CD4-positive, alpha-beta T cell treated with Interleukin-21 for 1 hour (primary cell): Measurements from ENCODE around the gene XCL1.
"Not testable (repeated sequence)": the region's sequence is repeated elsewhere in the genome, so short reads cannot be mapped to it uniquely, and the experiment has no call there.

Experiments
- DNase-seq: peaks from one replicate; pipeline ENCODE4 v3.0.0-alpha.2; 2020

The XCL1 gene

GRCh38 chr1:168568346-168568745 is 8.1 kb upstream of the XCL1 start:
- DNase-seq: no peak

GRCh38 chr1:168570652-168571051 is 5.8 kb upstream of the XCL1 start:
- DNase-seq: no peak

DNA sequence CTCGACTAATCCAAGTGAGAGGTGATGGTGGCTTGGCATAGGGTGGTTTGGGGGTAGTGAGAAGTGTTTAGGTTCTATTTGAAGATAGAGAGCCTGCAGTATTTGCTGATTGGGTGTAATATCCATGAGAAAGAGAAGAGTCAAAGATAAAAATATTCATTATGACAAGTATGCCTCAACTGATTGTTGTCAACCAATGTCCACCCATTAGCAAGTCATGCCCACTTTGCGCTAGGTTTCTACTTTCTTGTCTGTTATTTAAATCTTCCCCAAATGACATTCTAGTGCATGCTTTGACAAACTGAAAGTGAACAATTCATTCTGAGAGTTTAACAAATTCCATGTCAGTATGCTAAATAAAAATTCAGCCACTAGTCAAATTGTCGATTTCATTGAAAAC is 3.8 kb upstream of the XCL1 start:
- no peak for DNase-seq

DNA sequence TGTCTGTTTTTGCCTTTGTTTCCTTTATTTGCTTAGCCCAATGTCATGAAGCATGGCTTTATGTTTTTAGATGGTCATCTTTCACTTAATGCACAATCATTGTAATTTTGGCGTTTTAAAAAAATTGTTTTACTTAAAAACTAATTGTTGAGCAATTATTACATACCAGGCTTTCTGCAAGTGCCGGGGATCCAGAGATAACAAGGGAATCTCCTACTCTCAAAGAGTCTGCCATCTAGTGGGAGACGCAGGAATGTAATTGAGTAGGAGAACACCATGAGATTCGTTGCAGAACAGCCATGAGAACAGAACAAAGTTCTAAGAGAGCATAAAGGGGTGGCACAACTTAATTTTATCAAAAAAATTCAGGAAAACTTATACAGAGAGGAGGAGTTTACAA is 2.2 kb upstream of the XCL1 start:
- peak; percentile 56 for DNase-seq

DNA sequence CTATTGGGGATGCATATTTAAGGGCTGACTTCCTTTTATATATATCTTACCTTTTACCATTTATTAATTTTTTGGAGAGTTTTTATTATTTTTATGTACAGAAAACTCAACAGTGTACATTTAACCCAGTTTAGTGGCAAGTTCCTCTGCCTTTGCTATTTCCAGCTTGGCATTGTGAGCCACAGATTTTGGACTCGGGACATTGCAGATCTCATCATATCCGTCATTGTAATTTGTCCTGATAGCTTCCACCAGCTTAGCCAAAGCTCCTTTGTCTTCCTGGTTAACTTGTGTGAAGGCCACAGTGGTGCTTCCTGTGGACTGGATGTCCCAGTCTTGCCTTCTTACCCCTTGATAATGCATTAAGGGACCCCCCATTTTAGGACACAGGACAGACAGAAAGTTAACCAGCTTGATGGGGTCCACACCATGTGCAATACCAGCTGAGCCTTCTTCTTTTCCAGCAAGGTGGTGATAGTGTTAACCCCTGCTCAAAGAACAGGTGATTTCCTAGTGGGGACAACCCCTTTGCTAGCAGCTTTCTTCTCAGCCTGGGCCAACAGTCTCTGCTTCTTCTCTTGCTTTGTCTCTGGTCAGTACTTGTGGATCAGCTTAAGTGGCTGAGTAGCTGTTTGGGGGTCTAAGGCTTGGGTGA is 2.3 kb downstream of the XCL1 start:
- not testable (repeated sequence) for DNase-seq

DNA sequence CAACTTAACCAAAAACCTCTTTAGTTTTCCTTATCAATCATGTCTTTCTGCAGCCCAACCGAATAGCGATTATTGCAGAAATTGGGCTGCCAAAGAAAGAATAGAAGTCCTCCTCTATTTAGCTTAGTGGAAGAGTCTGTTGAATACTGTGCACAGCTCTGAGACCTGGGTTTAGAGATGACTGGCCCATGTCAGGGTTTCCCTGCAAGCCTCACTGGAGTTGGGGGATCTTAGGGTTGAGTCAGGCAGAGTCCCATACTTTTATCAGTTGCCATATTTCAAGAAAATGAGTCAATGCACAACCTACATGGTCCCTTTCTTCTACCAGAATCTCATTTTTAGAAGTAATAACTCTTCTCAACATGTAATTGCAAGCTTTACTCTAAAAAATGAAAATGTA is 3.9 kb downstream of the XCL1 start:
- DNase-seq: not testable (repeated sequence)

DNA sequence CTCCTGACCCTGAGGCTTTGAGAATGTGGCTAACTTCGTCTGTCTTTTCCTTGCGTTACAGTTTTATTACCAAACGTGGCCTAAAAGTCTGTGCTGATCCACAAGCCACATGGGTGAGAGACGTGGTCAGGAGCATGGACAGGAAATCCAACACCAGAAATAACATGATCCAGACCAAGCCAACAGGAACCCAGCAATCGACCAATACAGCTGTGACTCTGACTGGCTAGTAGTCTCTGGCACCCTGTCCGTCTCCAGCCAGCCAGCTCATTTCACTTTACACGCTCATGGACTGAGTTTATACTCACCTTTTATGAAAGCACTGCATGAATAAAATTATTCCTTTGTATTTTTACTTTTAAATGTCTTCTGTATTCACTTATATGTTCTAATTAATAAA is 4.6 kb downstream of the XCL1 start:
- DNase-seq: not testable (repeated sequence)

DNA sequence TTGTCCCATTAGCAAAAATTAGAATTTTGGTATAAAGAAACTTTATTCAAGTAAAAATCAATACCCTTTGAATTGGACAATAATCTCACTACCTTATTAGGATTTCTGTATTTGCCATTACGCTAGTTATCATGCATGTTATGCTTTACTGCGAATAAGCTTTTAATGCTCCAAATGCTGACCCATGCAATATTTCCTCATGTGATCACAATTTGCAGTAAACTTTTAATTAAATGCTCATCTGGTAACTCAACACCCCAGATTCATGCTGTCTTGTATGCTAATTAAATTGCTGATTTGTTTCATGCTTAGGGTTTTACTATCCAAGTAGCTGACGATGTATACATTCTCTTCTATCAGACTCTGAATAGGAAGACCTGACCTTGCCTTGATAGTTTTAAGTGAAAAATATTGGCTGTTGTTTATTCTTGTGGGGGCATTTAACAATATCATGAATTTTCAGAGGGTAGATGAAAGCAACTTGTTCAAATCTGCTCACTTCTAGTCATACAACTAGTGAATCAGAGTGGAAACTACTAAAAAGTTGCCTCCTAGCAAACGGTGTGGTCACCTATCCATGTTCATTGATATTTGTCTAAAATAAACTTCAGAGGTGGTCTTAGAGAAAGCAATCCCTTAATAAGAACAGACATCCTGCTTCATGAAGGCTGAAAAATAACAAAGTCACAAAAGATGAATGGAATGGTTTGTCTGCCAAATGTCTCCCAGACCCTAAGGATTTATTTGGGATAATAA is 5.6 kb downstream of the XCL1 start:
- DNase-seq: no peak

- DNase-seq: no peak
These were observed 6.4 kb downstream of the XCL1 start for GRCh38 chr1:168582688-168583336.

GRCh38 chr1:168583571-168583970 is 7.2 kb downstream of the XCL1 start:
- no peak for DNase-seq

DNA sequence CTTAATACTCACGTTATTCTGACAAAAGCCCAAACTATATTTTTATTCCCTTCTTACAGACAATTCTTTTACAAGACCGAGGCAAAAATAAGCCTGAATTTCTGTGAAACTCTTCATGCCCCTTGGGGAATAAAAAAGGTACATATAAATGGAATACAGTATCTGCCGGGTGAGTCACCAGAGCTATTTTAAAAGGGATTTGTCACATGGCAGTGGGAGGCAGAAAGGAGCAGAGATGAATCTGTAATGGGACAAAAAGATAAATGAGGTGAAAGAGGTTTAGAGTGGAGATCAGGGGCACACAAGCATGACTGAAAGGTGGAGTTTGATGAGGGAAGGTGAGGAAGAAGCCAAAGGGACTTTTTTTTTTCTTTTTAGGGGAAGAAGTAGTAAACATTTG is 8.8 kb downstream of the XCL1 start:
- no peak for DNase-seq

- no peak for DNase-seq
These were observed 9.5 kb downstream of the XCL1 start for GRCh38 chr1:168585937-168586336.

DNA sequence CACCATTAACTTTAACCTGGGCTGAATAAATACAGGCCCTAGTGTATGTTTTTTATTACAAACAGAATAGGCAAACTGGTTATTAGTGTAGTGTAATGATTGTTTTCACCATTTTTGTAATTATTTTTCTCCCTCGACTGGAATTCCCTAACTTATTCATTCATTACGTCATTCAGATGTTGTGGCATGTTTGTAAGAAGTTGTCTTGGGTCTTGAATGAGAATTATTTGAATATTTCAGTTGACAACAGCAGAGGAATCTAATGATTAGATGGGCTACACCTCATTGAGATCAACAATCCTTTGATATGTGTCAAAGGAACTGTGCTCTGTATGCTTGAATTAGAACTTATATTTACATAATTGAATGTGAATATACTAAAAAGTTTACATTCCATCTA is 12.8 kb downstream of the XCL1 start:
- DNase-seq: no peak

DNA sequence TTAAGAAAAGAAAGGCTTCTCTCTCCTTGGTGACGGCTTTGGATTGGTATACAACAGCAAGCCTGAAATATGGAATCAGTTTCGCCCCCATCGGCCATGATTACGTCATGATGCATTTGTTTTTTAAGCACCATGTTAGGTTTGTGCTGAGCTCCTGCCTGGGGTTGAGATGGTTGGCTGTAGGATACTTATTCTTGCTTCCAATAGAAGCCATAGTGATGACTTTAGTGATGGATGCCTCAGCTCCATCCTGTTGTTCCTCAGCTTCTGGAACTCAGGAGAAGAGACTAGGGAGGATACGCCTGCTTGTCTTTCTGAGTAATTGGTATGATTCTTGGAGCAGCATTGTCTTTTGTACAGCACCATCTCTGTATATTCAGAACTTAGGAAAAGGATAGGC is 14.7 kb downstream of the XCL1 start:
- DNase-seq: no peak

DNA sequence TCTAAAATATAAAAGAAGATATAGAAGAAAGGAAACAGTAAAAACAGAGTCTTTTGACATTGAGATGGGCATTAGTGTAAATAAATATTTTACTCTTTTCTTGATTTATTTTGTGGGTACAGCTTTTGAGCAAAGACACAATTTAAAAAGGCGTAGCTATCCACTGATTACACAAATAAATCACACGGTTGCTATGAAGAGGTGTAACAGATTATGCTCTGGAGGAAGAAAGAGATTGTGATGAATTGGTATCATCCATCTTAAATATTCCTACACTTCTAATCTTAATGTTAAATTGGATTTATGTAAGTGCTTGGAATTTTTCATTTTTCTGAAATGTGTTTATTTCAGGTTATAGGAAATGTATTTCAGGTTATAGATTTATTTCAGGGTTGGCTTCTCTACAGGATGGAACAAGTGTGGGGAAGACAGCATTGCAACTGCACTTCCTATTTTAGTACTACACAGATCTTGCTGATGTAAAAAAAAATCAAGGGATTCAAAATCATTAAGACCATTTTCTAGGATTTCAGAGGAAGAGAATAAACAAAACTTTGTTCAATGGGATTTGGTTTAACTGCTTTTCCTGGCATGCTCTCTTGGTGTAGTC is 15.3 kb downstream of the XCL1 start:
- no peak for DNase-seq

DNA sequence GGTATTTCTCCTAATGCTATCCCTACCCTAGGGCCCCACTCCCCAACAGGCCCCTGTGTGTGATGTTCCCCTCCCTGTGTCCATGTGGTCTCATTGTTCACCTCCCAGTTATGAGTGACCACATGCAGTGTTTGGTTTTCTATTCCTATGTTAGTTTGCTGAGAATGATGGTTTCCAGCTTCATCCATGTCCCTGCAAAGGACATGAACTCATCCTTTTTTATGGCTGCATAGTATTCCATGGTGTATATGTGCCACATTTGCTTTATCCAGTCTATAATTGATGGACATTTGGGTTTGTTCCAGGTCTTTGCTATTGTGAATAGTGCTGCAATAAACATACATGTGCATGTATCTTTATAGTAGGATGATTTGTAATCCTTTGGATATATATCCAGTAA is 19.0 kb downstream of the XCL1 start:
- not testable (repeated sequence) for DNase-seq

DNA sequence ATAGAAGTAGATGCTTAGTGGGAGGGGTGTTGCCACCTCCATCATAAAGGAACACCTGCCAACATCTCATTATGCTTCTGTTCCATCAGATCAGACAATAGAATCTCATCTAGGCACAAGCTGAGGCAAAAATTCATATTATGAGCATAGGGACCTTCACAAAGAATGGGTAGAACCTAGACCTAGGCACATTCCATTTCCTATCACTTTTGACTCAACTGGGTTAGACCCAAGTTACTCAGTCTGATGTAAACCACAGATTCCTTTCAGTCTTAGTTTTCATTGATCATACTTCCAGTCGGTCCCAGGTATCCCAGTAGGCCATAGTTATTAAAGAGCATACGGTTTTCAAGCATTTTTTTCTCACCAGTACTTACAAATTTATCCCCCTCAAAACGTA is 21.7 kb downstream of the XCL1 start:
- DNase-seq: no peak

DNA sequence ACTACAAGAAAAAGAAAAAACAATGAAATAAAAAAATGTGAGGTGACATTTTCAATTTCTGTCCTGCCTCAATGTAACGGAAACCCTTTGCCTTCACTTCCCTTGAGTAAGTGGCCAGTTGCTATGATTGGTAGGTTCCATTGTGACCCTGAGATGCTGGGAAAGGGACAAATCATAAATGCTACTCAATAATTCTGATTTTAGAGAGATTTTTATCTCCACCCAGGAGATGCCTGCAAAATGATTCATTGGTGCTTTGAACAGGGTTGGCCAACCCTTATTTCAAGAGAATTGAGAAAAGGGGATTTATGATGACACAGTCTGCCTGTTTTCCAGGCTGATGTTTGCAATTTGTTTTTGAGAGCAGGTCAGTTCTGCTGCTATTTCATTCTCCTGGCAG is 22.5 kb downstream of the XCL1 start:
- DNase-seq: no peak

GRCh38 chr1:168599641-168600040 is 23.2 kb downstream of the XCL1 start:
- DNase-seq: no peak

DNA sequence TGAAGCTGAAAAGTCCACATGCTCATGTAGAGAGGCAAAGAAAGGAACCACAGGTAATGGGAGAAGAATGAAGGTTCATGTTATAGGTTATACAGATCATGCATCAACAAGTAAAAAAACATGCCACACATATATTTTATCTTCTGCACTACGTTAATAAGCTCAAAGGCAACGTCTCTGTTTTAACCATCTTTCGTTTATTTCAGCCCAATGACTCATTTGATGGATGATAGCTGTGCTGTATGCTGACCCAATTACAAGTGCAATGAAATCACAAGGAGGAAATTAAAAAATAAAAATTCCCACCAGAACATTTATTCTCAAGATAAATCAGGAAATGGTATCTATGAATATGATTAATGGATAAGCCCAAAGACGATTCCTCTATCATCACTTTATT is 24.6 kb downstream of the XCL1 start:
- DNase-seq: no peak

DNA sequence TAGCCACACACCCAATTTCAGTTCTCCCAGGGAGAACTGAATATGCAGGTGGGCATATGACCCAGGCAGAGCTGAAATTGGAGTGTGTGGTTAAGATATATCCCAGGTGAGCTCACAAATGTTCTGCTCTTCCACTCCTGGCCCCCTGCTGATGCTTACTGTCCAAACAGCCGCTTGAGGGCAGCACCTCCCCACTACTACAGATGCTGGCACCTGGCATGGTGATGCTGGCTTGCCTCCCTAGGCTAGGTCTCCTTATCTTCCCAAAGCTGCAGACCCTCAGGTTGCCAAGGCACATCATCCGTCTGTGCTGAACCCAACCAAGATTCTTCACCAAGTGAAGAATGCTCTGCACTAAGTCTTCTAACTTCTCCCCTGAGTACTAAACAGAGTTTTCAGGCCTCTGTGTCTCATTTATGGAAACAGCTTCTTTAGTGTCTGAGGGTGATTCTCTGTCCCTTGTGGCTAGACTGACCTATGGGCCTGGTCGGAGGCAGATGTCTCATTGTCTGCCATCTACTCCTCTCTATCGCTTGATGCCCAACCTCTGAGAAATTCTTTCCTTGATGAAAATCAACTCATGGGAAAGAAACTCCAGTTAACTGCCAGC is 27.2 kb downstream of the XCL1 start:
- peak; percentile 68 for DNase-seq

GRCh38 chr1:168605443-168605842 is 29.0 kb downstream of the XCL1 start:
- DNase-seq: no peak

DNA sequence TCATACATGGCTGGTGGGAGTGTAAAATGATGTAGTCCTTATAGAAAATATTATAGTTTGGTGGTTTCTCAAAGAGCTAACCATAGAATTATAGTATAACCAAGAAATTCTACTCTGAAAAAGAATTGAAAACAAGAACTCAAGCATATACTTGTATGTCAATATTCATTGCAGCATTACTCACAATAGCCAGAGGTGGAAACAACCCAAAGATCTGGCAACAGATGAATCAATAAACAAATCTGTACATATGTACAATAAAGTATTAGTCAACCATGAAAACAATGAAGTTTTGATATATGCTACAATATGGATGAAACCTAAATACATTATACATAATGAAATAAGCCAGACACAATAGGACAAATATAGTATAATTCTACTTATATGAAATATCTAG is 29.7 kb downstream of the XCL1 start:
- DNase-seq: no peak
